PC-3 (cell line): Measurements from ENCODE around the gene GCLC.

ENCODE experiments used
- EZH2 ChIP-seq: fragments of 300-600 bp; sonication (generic); IDR thresholded peaks from one replicate; pipeline ENCODE4 v1.6.1; 2017; ENCODE audit warnings: antibody characterized with exemption, mild to moderate bottlenecking, low read length; ENCODE audit not compliant: unreplicated experiment
- EZH2phosphoT487 ChIP-seq: fragments of 300-600 bp; sonication (generic); IDR thresholded peaks from 2 replicates; pipeline ENCODE4 v1.6.1; 2018; ENCODE audit warnings: mild to moderate bottlenecking, antibody characterized with exemption, low read length, borderline replicate concordance
- TF ChIP-seq, protein P1 (sequence below): fragments of 300-600 bp; sonication (generic); conservative IDR thresholded peaks from 2 replicates; pipeline ENCODE4 v1.5.1; 2017; ENCODE audit warnings: antibody characterized with exemption, low read depth, mild to moderate bottlenecking, low read length

DNA sequence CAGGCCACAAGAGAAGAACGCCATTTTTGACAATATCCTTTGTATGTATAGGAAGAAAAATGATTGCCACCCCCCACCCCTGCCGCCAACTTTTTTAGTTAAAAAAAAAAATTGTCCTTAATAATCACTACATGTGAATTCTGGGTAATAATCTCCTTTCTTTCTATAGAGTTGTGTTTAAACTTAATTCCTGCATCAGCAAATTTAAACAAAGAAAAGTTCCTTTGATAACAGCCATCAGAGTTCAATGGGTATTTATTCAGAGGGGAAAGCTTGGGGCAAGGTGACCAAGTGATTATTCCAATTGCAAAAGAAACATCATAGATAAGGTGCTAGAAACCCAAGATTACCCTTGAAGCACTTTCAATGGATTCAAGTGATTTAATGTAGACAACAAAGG lies 47.0 kb downstream of the GCLC start:
- TF ChIP-seq, protein P1, sequence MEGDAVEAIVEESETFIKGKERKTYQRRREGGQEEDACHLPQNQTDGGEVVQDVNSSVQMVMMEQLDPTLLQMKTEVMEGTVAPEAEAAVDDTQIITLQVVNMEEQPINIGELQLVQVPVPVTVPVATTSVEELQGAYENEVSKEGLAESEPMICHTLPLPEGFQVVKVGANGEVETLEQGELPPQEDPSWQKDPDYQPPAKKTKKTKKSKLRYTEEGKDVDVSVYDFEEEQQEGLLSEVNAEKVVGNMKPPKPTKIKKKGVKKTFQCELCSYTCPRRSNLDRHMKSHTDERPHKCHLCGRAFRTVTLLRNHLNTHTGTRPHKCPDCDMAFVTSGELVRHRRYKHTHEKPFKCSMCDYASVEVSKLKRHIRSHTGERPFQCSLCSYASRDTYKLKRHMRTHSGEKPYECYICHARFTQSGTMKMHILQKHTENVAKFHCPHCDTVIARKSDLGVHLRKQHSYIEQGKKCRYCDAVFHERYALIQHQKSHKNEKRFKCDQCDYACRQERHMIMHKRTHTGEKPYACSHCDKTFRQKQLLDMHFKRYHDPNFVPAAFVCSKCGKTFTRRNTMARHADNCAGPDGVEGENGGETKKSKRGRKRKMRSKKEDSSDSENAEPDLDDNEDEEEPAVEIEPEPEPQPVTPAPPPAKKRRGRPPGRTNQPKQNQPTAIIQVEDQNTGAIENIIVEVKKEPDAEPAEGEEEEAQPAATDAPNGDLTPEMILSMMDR = no peak
- TF ChIP-seq EZH2 = no peak
- TF ChIP-seq EZH2phosphoT487 = no peak
